PC-9 (cell line): ENCODE data around the gene KDM4C.

Experiments used
- EZH2 ChIP-seq: fragments of 200-600 bp; sonication (generic); IDR thresholded peaks from 2 replicates; pipeline ENCODE4 v1.8.0; 2017; ENCODE audit warnings: antibody characterized with exemption, low read depth
- TF ChIP-seq, protein P1 (sequence below): fragments of 200-600 bp; sonication (generic); conservative IDR thresholded peaks from 2 replicates; pipeline ENCODE4 v1.6.1; 2017; ENCODE audit warnings: mixed run types, antibody characterized with exemption, mild to moderate bottlenecking, moderate library complexity

DNA sequence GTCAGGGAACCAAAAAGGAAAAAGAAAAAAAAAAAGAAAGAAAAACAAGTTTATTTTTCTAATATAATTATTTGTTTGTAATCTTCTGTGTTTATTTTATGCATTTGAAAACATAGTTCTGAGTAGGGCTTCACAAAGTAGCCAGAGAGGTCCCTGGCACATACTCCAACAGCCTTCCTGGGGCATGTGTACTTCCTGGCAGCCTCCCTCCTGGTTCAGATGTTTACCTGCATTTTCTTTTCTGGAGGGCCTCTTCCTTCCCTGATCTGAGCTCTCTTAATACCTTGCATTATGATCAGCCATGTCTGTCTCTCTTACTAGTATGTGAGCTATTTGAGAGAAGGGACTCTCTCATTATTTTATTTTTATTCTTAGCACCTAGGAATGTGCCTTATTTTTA lies 361.8 kb downstream of the KDM4C start:
- TF ChIP-seq, protein P1, sequence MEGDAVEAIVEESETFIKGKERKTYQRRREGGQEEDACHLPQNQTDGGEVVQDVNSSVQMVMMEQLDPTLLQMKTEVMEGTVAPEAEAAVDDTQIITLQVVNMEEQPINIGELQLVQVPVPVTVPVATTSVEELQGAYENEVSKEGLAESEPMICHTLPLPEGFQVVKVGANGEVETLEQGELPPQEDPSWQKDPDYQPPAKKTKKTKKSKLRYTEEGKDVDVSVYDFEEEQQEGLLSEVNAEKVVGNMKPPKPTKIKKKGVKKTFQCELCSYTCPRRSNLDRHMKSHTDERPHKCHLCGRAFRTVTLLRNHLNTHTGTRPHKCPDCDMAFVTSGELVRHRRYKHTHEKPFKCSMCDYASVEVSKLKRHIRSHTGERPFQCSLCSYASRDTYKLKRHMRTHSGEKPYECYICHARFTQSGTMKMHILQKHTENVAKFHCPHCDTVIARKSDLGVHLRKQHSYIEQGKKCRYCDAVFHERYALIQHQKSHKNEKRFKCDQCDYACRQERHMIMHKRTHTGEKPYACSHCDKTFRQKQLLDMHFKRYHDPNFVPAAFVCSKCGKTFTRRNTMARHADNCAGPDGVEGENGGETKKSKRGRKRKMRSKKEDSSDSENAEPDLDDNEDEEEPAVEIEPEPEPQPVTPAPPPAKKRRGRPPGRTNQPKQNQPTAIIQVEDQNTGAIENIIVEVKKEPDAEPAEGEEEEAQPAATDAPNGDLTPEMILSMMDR, result no peak
- no peak for TF ChIP-seq EZH2
